ENCODE measurements around the gene ERBB4. TPM values are rescaled to one million over a fixed set of nuclear protein-coding genes. Genes with fewer than 3 reads are reported as not detected.

Gene ERBB4
- total RNA-seq, 1 experiment from 2014 or later: 0.15 TPM

DNA sequence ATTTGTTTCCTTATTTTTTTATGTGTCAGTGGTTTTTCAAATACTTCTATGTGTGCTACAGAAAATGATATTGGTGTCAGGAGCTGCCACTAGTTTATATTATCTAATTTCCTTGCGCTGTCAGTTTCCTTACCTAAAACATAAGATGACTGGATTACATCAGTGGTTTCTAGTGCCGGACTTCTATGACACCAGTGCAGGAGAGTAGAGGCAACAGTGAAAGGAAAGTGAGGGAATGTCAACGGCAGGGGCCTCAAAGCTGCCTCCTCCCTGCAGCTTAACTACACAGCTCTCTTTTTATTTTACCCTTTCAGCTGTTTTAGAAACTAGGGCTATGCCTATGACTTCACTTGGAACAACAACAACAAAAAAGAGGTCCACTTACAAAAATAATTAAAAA is 6.5 kb downstream of the ERBB4 start:
- no peak for ATAC-seq
- no TSS peak for BruUV-seq (replicated peaks)
- ChIA-PET CTCF (no interaction called here), POLR2A (interaction anchor here (0.6 kb wide), 1 partner anchor 459 kb away, joined by 3 read pairs; no protein-coding TSS in a partner anchor)
- in situ Hi-C loops (cut with HindIII; ENCODE audit: low pct_unique_long_range_greater_than_20kb, low sequenced_read_pairs) (no loop called here), intact Hi-C loops (cut with micrococcal nuclease; ENCODE audit: unreplicated experiment) (no loop called here)
- no peak for DNase-seq (ENCODE audit: low read depth, low spot score)
- H3K9me3 ChIP-seq (ENCODE audit: control insufficient read depth, insufficient read depth, low read depth, low read length): no peaks in the 10 kb centered on the region
- H3K4me1 ChIP-seq (ENCODE audit: control insufficient read depth, insufficient read depth, low read length): peaks cover 3% of the 10 kb centered on the region; the same call in 1 of the 2 replicates
- TF ChIP-seq SIN3A (IDR thresholded peaks at IDR 0.05; ENCODE audit: borderline replicate concordance, insufficient read depth, low read depth, low read length) (no peak), CTCF (IDR thresholded peaks at IDR 0.05) (no peak), REST (IDR thresholded peaks at IDR 0.05; ENCODE audit: insufficient read depth in 1 of 2, low read depth in 2 of 2, low read length in 1 of 2) (no peak), POLR2AphosphoS5 (IDR thresholded peaks at IDR 0.05; ENCODE audit: low read depth, low read length) (no peak), TCF7L2 (IDR thresholded peaks at IDR 0.05; ENCODE audit: low read depth, low read length) (no peak)
- H3K27ac ChIP-seq (ENCODE audit: low read length): no peak overlapping the region
- H3K36me3 ChIP-seq (ENCODE audit: control insufficient read depth, insufficient read depth, low read length): no peaks in the 10 kb centered on the region
- H3K4me3 ChIP-seq (ENCODE audit: low read depth in 2 of 2, low read length in 2 of 2): no peak overlapping the region
- peaks cover 20% of the 10 kb centered on the region for H3K27me3 ChIP-seq (ENCODE audit: control insufficient read depth, insufficient read depth, low read length)

GRCh38 chr2:212531499-212531898 is 7.1 kb downstream of the ERBB4 start:
- DNase-seq (ENCODE audit: low read depth, low spot score) (no peak), ATAC-seq (no peak)
- 0 out of 2 replicates have a peak, but pooled peaks cover under 1% of the 10 kb centered on the region for H3K4me1 ChIP-seq (ENCODE audit: control insufficient read depth, insufficient read depth, low read length)
- intact Hi-C loops (cut with micrococcal nuclease; ENCODE audit: unreplicated experiment) (no loop called here), in situ Hi-C loops (cut with HindIII; ENCODE audit: low pct_unique_long_range_greater_than_20kb, low sequenced_read_pairs) (no loop called here)
- no peak overlapping the region for H3K27ac ChIP-seq (ENCODE audit: low read length)
- no peak overlapping the region for H3K4me3 ChIP-seq (ENCODE audit: low read depth in 2 of 2, low read length in 2 of 2)
- BruUV-seq (replicated peaks): no TSS peak
- ChIA-PET POLR2A (no interaction called here), CTCF (no interaction called here)
- no peaks in the 10 kb centered on the region for H3K36me3 ChIP-seq (ENCODE audit: control insufficient read depth, insufficient read depth, low read length)
- TF ChIP-seq POLR2AphosphoS5 (IDR thresholded peaks at IDR 0.05; ENCODE audit: low read depth, low read length) (no peak), REST (IDR thresholded peaks at IDR 0.05; ENCODE audit: insufficient read depth in 1 of 2, low read depth in 2 of 2, low read length in 1 of 2) (no peak), TCF7L2 (IDR thresholded peaks at IDR 0.05; ENCODE audit: low read depth, low read length) (no peak), SIN3A (IDR thresholded peaks at IDR 0.05; ENCODE audit: borderline replicate concordance, insufficient read depth, low read depth, low read length) (no peak), CTCF (IDR thresholded peaks at IDR 0.05) (no peak)
- peaks cover 17% of the 10 kb centered on the region for H3K27me3 ChIP-seq (ENCODE audit: control insufficient read depth, insufficient read depth, low read length)
- no peaks in the 10 kb centered on the region for H3K9me3 ChIP-seq (ENCODE audit: control insufficient read depth, insufficient read depth, low read depth, low read length)
